CD14-positive monocyte (primary cell): ENCODE results near the gene ADIG. TPM values are rescaled to one million over a fixed set of nuclear protein-coding genes. Genes with fewer than 3 reads are reported as not detected.

Experiments used
- DNase-seq, 3 donors: peaks; one replicate each; pipeline ENCODE4 v3.0.0-alpha.2; 2011 to 2022
- H2AFZ ChIP-seq: 2 replicates; pipeline ENCODE4 v1.6.0; 2012; ENCODE audit warnings: mild to moderate bottlenecking, low read depth, low read length, inconsistent platforms; ENCODE audit not compliant: insufficient read depth, poor library complexity, severe bottlenecking
- H3K27ac ChIP-seq, 2 donors: 1 replicate in 1 of 2; 2 replicates in 1 of 2; pipeline ENCODE4 v1.5.1; 2012 to 2013; ENCODE audit warnings: low read length in 2 of 2, control low read depth in 1 of 2, inconsistent platforms in 1 of 2, low read depth in 1 of 2, mild to moderate bottlenecking in 1 of 2
- H3K27me3 ChIP-seq, 2 donors: one replicate each; pipeline versions ENCODE4 v1.6.0 to v1.6.1; 2011 to 2013; ENCODE audit warnings: low read length in 2 of 2; ENCODE audit not compliant: control insufficient read depth in 2 of 2, insufficient read depth in 2 of 2
- H3K36me3 ChIP-seq, 2 donors: replicated peaks in 1 of 2; 1 replicate in 1 of 2; 2 replicates in 1 of 2; pipeline versions ENCODE4 v1.5.1 to v1.6.1; 2012 to 2013; ENCODE audit warnings: low read length in 2 of 2, control low read depth in 1 of 2, inconsistent platforms in 1 of 2, mild to moderate bottlenecking in 1 of 2; ENCODE audit not compliant: insufficient read depth in 2 of 2, control insufficient read depth in 1 of 2
- H3K4me1 ChIP-seq, 2 donors: 1 replicate in 1 of 2; 2 replicates in 1 of 2; pipeline versions ENCODE4 v1.5.1 to v1.6.1; 2012 to 2013; ENCODE audit warnings: low read length in 2 of 2, control low read depth in 1 of 2, inconsistent platforms in 1 of 2, mild to moderate bottlenecking in 1 of 2, moderate library complexity in 1 of 2; ENCODE audit not compliant: insufficient read depth in 2 of 2, control insufficient read depth in 1 of 2
- H3K4me2 ChIP-seq: replicated peaks from 2 replicates; pipeline ENCODE3; 2012; ENCODE audit warnings: low read length, moderate library complexity, mild to moderate bottlenecking; ENCODE audit not compliant: poor library complexity, severe bottlenecking; ENCODE audit errors: extremely low read depth
- H3K4me3 ChIP-seq, 3 experiments: fragments of 200-600 bp in 1 of 3; sonication (generic) in 1 of 3; replicated peaks in 1 of 3; 1 replicate in 2 of 3; 2 replicates in 1 of 3; pipeline ENCODE4 v1.5.1; 2011 to 2013; ENCODE audit warnings: low read length in 3 of 3, mild to moderate bottlenecking in 3 of 3, control low read depth in 2 of 3, low read depth in 2 of 3, inconsistent platforms in 1 of 3, moderate library complexity in 1 of 3
- H3K79me2 ChIP-seq: 2 replicates; pipeline ENCODE4 v1.6.0; 2012; ENCODE audit warnings: mild to moderate bottlenecking, control low read depth, inconsistent platforms, low read length, moderate library complexity; ENCODE audit not compliant: insufficient read depth
- H3K9ac ChIP-seq: 2 replicates; pipeline ENCODE4 v1.6.0; 2017; ENCODE audit warnings: low read length, mild to moderate bottlenecking; ENCODE audit not compliant: insufficient read depth, poor library complexity, severe bottlenecking
- H3K9me3 ChIP-seq, 2 donors: replicated peaks in 1 of 2; 1 replicate in 1 of 2; 2 replicates in 1 of 2; pipeline versions ENCODE4 v1.5.1 to v1.6.1; 2012 to 2013; ENCODE audit warnings: low read length in 2 of 2, control low read depth in 1 of 2; ENCODE audit not compliant: control insufficient read depth in 1 of 2, insufficient read depth in 1 of 2
- H4K20me1 ChIP-seq: 2 replicates; pipeline ENCODE4 v1.6.0; 2012; ENCODE audit warnings: mild to moderate bottlenecking, low read length, control low read depth, moderate library complexity; ENCODE audit not compliant: insufficient read depth
- H3K27ac Mint-ChIP-seq, 7 donors: one replicate each; pipeline ENCODE4 v1.8.0; 2020; ENCODE audit warnings: mild to moderate bottlenecking in 7 of 7, mixed read lengths in 7 of 7, moderate library complexity in 6 of 7, inconsistent platforms in 2 of 7
- H3K27me3 Mint-ChIP-seq, 3 donors: one replicate each; pipeline ENCODE4 v1.8.0; 2021 to 2022; ENCODE audit warnings: low read depth in 3 of 3, mild to moderate bottlenecking in 3 of 3, mixed read lengths in 3 of 3, moderate library complexity in 3 of 3, inconsistent platforms in 1 of 3
- H3K36me3 Mint-ChIP-seq, 2 donors: one replicate each; pipeline ENCODE4 v1.8.0; 2020; ENCODE audit warnings: mixed read lengths in 2 of 2, inconsistent platforms in 1 of 2, mild to moderate bottlenecking in 1 of 2
- H3K4me1 Mint-ChIP-seq: one replicate; pipeline ENCODE4 v1.8.0; 2020; ENCODE audit warnings: mild to moderate bottlenecking, mixed read lengths
- H3K4me3 Mint-ChIP-seq, 2 donors: one replicate each; pipeline ENCODE4 v1.8.0; 2020; ENCODE audit warnings: mild to moderate bottlenecking in 2 of 2, mixed read lengths in 2 of 2, moderate library complexity in 1 of 2
- H3K9me3 Mint-ChIP-seq, 7 donors: one replicate each; pipeline ENCODE4 v1.8.0; 2020 to 2022; ENCODE audit warnings: mixed read lengths in 7 of 7, mild to moderate bottlenecking in 6 of 7, moderate library complexity in 6 of 7, inconsistent platforms in 2 of 7
- WGBS: methylation state at CpG from one replicate; pipeline ENCODE4 v1.1.5; 2013; ENCODE audit warnings: missing lambda C conversion rate; ENCODE audit not compliant: insufficient coverage; 5-methylcytosine and 5-hydroxymethylcytosine counted together
- intact Hi-C, 2 donors: fragments of 100-400 bp; cut with micrococcal nuclease; formaldehyde crosslinking; loops; one replicate each; pipeline versions ENCODE4 v1.15.0 to v1.15.1; 2023
- polyA plus RNA-seq, 3 donors: library from polyadenylated mRNA; depleted of rRNA in 1 of 3; unstranded in 2 of 3; stranded (reverse) in 1 of 3; fragments of 300-500 nt in 2 of 3; fragments of >200 nt in 1 of 3; fragmentation: Illumina TruSeq in 2 of 3; gene quantifications; 1 replicate in 2 of 3; 2 replicates in 1 of 3; pipeline ENCODE4 v1.2.3, GENCODE V29; 2012 to 2021
- TF ChIP-seq, protein P1 (sequence below): fragments of 200-600 bp; IDR thresholded peaks from one replicate; pipeline ENCODE4 v1.8.0; 2022; ENCODE audit warnings: antibody characterized with exemption, mild to moderate bottlenecking

The ADIG gene
- polyA plus RNA-seq, 3 donors, result not detected

DNA sequence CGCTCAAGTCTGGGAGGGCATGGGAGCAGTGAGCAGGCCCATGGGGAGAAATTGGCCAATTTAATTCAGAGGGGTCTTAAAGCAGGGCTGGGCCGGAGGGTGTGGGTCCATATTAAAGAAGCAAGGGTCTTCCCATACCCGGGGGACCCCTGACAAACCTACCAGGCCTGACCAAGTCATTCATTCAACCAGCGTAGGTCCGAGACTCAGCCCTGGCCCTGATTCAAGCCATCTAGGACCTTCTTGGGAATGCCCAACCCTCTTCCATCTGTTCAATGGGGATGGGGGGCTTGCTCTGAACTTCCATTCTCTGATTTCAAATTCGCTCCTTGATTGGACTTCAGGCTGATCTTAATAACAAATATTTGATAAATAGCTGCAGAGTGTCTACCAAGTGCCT, 7.3 kb downstream of the ADIG start:
- Histone ChIP-seq H3K4me1 (no peaks in the 10 kb centered on the region), H3K36me3 (no peaks in the 10 kb centered on the region), H2AFZ (no peak overlapping the region), H3K27me3 (no peaks in the 10 kb centered on the region), H4K20me1 (no peaks in the 10 kb centered on the region), H3K4me3 (no peak overlapping the region), H3K4me2 (no peak overlapping the region), H3K9ac (no peak overlapping the region), H3K79me2 (no peaks in the 10 kb centered on the region), H3K27ac (no peak overlapping the region), H3K9me3 (no peaks in the 10 kb centered on the region)
- no CpG with 5 or more reads among the region's 6 CpGs for WGBS
- Mint-ChIP-seq H3K27me3 (peaks cover 2 to 7% (median 6%) of the 10 kb centered on the region in 3 donors), H3K36me3 (no peaks in the 10 kb centered on the region), H3K4me3 (no peak overlapping the region), H3K9me3 (no peaks in the 10 kb centered on the region), H3K4me1 (no peaks in the 10 kb centered on the region), H3K27ac (no peak overlapping the region)
- DNase-seq, result no peak
- intact Hi-C loops, result no loop called here
- TF ChIP-seq, protein P1, sequence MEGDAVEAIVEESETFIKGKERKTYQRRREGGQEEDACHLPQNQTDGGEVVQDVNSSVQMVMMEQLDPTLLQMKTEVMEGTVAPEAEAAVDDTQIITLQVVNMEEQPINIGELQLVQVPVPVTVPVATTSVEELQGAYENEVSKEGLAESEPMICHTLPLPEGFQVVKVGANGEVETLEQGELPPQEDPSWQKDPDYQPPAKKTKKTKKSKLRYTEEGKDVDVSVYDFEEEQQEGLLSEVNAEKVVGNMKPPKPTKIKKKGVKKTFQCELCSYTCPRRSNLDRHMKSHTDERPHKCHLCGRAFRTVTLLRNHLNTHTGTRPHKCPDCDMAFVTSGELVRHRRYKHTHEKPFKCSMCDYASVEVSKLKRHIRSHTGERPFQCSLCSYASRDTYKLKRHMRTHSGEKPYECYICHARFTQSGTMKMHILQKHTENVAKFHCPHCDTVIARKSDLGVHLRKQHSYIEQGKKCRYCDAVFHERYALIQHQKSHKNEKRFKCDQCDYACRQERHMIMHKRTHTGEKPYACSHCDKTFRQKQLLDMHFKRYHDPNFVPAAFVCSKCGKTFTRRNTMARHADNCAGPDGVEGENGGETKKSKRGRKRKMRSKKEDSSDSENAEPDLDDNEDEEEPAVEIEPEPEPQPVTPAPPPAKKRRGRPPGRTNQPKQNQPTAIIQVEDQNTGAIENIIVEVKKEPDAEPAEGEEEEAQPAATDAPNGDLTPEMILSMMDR, result no peak

DNA sequence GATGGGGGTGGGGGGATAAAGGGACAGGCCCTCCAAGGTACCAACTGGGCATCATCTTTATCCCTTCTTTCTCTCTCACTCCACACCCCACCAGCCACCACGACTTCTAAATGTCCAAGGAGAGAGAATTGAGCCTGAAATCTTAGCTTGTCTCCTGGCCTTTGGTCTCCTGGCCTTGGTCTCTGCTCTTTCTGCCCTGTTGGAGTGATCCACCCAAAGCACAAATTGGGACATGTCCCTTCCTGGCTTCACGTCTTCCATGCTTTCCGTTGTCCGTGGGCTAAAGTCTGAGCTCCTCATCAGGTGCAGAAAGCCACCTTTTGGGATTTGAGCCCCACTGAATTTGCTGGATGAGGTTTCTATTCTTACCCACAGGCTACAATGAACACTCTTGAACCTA, 8.4 kb downstream of the ADIG start:
- Mint-ChIP-seq H3K4me3 (no peak overlapping the region), H3K36me3 (no peaks in the 10 kb centered on the region), H3K27me3 (peaks cover 2 to 6% (median 4%) of the 10 kb centered on the region in 3 donors), H3K9me3 (no peaks in the 10 kb centered on the region), H3K27ac (no peak overlapping the region), H3K4me1 (no peaks in the 10 kb centered on the region)
- WGBS, result 87% methylated on average over 4 of the region's 4 CpGs
- no peaks in the 10 kb centered on the region for H3K27me3 ChIP-seq
- no peaks in the 10 kb centered on the region for H3K36me3 ChIP-seq
- no peak for DNase-seq
- intact Hi-C loops, result no loop called here
- H4K20me1 ChIP-seq, result no peaks in the 10 kb centered on the region
- H2AFZ ChIP-seq, result no peak overlapping the region
- no peak overlapping the region for H3K4me2 ChIP-seq
- no peak overlapping the region for H3K4me3 ChIP-seq
- TF ChIP-seq, protein P1, result no peak
- no peaks in the 10 kb centered on the region for H3K9me3 ChIP-seq
- no peaks in the 10 kb centered on the region for H3K79me2 ChIP-seq
- H3K9ac ChIP-seq, result no peak overlapping the region
- no peaks in the 10 kb centered on the region for H3K4me1 ChIP-seq
- no peak overlapping the region for H3K27ac ChIP-seq
